ENCODE results near the gene CD151.

DNA sequence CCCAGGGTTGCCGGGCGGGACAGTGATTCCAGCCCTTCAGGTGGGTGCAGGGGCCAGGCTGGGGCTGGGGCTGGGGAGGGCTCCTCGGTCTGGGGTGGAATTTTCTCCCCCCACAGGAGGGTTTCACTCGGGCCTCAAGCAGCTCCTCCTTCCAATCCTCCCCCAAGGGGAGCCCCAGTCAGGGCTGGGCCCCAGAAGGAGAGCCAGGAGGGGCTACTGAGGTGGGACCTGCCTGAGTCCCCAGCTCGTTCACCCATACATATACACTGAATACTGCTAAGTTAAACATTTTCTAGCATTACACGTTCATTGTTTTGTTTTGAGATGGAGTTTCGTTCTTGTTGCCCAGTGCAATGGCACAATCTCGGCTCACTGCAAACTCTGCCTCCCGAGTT lies 6.5 kb upstream of the CD151 start:
- no peak for TF ChIP-seq POLR2AphosphoS5 (IDR thresholded peaks at IDR 0.05; ENCODE audit: low read depth, low read length)
- no peak for TF ChIP-seq TAF1 (IDR thresholded peaks at IDR 0.05; ENCODE audit: borderline replicate concordance, low read depth, low read length)
